ENCODE measurements around the gene FGF23.

DNA sequence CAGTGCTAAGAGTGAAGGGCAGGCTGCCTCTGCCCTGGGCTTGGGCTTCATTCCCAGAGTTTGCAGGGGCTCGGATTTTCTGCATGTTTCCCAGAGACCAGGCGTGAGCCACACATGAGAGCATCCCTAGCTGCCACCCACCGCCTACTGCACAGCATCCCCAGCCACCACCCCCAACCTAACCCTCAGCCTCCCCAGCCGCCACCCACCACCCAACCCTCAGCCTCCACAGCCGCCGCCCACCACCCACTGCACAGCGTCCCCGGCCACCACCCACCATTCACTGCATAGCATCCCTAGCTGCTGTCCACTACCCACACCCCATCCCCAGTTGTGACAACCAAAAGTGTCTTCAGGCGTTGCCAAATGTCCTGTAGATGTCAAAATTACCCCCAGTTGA lies 43.5 kb upstream of the FGF23 start:
- no peak for TF ChIP-seq EZH2phosphoT487 (conservative IDR thresholded peaks at IDR 0.05; ENCODE audit: low read length)
- TF ChIP-seq, protein P1, sequence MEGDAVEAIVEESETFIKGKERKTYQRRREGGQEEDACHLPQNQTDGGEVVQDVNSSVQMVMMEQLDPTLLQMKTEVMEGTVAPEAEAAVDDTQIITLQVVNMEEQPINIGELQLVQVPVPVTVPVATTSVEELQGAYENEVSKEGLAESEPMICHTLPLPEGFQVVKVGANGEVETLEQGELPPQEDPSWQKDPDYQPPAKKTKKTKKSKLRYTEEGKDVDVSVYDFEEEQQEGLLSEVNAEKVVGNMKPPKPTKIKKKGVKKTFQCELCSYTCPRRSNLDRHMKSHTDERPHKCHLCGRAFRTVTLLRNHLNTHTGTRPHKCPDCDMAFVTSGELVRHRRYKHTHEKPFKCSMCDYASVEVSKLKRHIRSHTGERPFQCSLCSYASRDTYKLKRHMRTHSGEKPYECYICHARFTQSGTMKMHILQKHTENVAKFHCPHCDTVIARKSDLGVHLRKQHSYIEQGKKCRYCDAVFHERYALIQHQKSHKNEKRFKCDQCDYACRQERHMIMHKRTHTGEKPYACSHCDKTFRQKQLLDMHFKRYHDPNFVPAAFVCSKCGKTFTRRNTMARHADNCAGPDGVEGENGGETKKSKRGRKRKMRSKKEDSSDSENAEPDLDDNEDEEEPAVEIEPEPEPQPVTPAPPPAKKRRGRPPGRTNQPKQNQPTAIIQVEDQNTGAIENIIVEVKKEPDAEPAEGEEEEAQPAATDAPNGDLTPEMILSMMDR (IDR thresholded peaks at IDR 0.05; ENCODE audit: insufficient read depth, low read length, poor library complexity, severe bottlenecking) = no peak

Measured in SU-DHL-6 (cell line).